ENCODE measurements around the gene SUMO3. TPM values are rescaled to one million over a fixed set of nuclear protein-coding genes. Genes with fewer than 3 reads are reported as not detected.

Gene SUMO3
- total and polyA plus RNA-seq, 2 of the 13 experiments (the other 11 are each of a cell fraction or from before 2014, with no cell fraction given) = 51.4 to 92.4 TPM

GRCh38 chr21:44802396-44803153, 15.3 kb downstream of the SUMO3 start (continued):
- TF ChIP-seq HMGXB4 (CRISPR knock-in tag; IDR thresholded peaks at IDR 0.05; ENCODE audit: borderline replicate concordance in 1 of 2, low read depth in 1 of 2) (peak in 1 of 2 experiments; percentile 65; a peak in 1 of 4 replicates), GTF3A (CRISPR knock-in tag; conservative IDR thresholded peaks at IDR 0.05) (no peak), HNF4A (CRISPR knock-in tag; IDR thresholded peaks at IDR 0.05) (peak; percentile 81), KDM1A (CRISPR knock-in tag; IDR thresholded peaks at IDR 0.05) (no peak), REL (CRISPR knock-in tag; conservative IDR thresholded peaks at IDR 0.05) (0 out of 2 replicates have a peak, but pooled peaks have one; percentile 1), ATF1 (CRISPR knock-in tag; IDR thresholded peaks at IDR 0.05) (no peak), ZNF414 (CRISPR knock-in tag; IDR thresholded peaks at IDR 0.05) (no peak), TAF15 (IDR thresholded peaks at IDR 0.05; ENCODE audit: low read depth, low read length, poor library complexity, severe bottlenecking) (no peak), ZNF670 (CRISPR knock-in tag; IDR thresholded peaks at IDR 0.05; ENCODE audit: borderline replicate concordance) (peak; percentile 53; the same call in 1 of the 2 replicates), TBP (CRISPR knock-in tag; IDR thresholded peaks at IDR 0.05) (no peak), SRY (CRISPR knock-in tag; IDR thresholded peaks at IDR 0.05) (no peak), ZNF335 (CRISPR knock-in tag; IDR thresholded peaks at IDR 0.05) (no peak), MEIS2 (CRISPR knock-in tag; IDR thresholded peaks at IDR 0.05) (0 out of 2 replicates have a peak, but pooled peaks have one; percentile 48), TAF1 (CRISPR knock-in tag; IDR thresholded peaks at IDR 0.05) (no peak), ZNF34 (CRISPR knock-in tag; IDR thresholded peaks at IDR 0.05; ENCODE audit: borderline replicate concordance) (0 out of 2 replicates have a peak, but pooled peaks have one; percentile 55), ZNF362 (CRISPR knock-in tag; IDR thresholded peaks at IDR 0.05; ENCODE audit: borderline replicate concordance) (no peak), PLSCR1 (CRISPR knock-in tag; IDR thresholded peaks at IDR 0.05; ENCODE audit: borderline replicate concordance) (no peak), ZNF296 (CRISPR knock-in tag; conservative IDR thresholded peaks at IDR 0.05) (no peak; the same call in 1 of the 2 replicates), BCL6 (CRISPR knock-in tag; IDR thresholded peaks at IDR 0.05) (no peak), USF2 (IDR thresholded peaks at IDR 0.05; ENCODE audit: low read depth, low read length) (no peak), USF2 (CRISPR knock-in tag; IDR thresholded peaks at IDR 0.05; ENCODE audit: borderline replicate concordance) (no peak), POLR2A (IDR thresholded peaks at IDR 0.05; ENCODE audit: insufficient read depth in 1 of 2, low read depth in 2 of 2, low read length in 2 of 2) (peak; percentile 26 to 63; a peak in 3 of 4 replicates)
